ENCODE data around the gene ZNF646.

Gene ZNF646

DNA sequence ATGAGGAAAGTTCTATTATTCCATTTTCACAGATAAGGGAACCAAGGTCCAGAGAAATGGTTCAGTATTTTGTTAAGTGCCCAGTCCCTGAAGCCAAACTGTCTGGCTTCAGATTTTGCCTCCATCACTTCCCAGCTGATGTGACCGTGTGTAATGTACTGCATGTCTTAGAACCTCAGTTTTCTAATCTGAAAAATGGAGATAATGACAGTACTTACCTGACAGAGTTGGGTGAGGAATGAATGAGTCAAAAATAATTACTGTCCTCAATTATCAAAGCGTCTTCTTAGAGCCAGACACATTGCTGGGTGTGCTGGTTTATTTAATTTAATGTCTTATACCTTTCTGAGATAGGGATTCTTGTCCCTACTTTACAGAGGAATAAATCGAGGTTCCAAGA is 6.9 kb upstream of the ZNF646 start:
- DNase-seq: no peak

DNA sequence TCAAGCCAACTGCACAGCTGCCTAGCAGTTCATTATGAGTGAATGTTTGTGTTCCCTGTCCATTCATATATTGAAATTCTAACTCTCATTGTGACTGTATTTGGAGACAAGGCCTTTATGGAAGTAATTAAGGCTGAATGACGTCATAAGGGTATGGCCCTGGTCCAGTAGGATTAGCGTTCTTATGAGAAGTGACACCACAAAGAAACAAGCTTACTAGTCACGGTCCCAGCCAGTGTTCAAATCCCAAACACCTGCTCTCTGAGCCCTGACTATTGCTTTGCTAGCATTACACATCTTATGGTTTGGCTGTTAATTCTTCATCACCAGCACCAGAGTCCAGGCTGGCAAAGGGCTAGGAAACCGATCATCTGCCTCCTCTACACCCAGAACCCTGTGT is 2.4 kb upstream of the ZNF646 start:
- no peak for DNase-seq

DNA sequence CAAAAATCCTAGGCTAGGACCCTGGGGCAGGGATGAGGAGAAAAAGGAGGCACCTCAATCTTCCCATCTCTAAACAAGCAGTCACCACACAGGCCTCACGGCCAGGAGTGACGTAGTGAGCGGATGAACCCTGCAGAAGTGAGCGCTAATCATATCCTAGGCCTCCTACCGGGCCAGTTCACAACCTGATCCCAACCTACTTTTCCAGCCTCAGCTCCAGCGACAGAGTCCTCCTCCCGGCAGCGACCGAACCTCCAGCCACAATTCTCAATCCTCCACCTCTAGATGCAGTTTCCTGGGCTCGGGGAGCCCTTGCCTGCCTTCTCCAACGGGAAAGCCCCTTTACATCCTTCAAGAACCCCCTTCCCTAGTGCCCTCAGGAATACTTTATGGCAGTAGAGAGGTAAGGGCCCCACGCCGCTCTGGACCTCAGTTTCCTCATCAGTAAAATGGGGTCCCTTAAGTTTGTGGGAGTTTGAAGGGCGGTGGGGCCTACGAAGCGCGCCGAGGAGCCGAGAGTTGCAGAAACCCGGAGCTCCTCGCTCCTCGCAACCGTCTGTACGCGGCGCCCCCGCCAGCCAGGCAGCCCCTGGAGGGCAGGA is 1.6 kb upstream of the ZNF646 start:
- DNase-seq: peak; percentile 58

DNA sequence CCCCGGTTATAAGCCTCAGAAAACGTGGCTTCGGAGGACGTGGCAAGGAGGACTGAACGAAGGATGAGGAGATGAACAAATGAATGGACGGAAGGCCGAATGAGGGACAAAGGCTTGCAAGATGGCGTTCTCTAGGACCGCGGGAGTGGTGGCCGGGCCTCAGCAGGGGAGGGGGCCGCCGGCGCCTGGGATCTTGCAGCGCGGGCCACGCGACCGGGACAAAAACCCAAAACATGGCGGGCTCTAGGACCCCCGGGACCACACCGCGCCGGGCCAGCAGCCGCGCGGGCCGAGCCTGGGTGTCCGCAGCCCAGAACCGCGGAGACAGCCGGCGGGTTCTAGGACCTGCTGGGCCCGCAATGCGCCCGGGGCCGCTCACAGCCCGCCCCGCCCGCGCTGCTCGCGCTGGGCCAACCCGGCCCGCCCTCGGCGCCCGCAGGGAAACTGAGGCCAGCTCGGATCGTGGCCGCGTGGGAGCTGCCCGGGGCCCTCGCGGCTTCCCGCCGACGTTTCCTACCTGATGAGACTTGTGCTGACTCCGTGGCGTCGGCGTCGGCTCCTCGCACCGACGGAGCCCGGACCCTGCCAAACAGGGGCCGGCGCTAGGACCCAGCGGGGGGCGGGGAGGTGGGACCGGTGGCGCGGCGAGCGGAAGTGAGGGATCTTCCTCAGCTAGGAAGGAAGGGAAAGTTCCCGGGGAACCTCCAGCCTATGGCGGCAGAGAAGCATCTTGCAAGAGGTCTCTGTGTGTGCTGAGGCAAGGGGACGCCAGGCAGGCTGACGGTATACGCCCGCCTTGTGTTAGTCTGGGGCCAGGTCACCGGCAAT is 866 bp upstream of the ZNF646 start:
- DNase-seq: peak; percentile 95

DNA sequence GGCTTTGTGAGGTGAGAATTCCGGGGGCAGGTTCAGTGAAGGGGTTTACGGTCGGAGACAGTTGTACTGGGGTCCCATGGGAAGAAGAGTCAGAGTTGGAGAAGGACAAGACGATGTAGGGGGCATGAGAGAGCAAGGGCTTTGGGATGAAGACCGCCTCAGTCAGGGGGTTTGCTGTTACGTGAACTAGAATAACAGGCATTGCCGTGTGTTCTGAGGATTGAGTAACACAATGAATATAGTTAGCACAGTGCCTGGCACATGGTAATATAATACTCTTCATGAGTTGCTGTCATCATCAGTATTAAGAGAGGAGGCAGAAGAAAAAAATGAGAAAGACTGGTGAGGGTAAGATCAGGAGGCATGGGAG is 577 bp downstream of the ZNF646 start:
- no peak for DNase-seq

DNA sequence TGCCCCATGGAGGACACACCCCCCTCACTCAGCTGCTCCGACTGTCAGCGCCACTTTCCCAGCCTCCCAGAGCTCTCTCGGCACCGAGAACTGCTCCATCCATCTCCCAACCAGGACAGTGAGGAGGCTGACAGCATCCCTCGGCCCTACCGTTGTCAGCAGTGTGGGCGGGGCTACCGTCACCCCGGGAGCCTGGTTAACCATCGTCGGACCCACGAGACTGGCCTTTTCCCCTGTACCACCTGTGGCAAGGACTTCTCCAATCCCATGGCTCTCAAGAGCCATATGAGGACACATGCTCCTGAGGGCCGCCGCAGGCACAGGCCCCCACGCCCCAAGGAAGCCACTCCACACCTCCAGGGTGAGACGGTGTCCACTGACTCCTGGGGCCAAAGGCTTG is 2.1 kb downstream of the ZNF646 start:
- no peak for DNase-seq

DNA sequence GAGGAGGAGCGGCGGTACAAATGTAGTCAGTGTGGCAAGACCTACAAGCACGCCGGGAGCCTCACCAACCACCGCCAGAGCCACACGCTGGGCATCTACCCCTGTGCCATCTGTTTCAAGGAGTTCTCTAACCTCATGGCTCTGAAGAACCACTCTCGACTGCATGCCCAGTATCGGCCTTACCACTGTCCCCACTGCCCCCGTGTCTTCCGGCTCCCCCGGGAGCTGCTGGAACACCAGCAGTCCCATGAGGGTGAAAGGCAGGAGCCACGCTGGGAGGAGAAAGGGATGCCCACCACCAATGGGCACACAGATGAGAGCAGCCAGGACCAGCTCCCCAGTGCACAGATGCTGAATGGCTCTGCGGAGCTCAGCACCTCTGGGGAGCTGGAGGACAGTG is 2.8 kb downstream of the ZNF646 start:
- no peak for DNase-seq

DNA sequence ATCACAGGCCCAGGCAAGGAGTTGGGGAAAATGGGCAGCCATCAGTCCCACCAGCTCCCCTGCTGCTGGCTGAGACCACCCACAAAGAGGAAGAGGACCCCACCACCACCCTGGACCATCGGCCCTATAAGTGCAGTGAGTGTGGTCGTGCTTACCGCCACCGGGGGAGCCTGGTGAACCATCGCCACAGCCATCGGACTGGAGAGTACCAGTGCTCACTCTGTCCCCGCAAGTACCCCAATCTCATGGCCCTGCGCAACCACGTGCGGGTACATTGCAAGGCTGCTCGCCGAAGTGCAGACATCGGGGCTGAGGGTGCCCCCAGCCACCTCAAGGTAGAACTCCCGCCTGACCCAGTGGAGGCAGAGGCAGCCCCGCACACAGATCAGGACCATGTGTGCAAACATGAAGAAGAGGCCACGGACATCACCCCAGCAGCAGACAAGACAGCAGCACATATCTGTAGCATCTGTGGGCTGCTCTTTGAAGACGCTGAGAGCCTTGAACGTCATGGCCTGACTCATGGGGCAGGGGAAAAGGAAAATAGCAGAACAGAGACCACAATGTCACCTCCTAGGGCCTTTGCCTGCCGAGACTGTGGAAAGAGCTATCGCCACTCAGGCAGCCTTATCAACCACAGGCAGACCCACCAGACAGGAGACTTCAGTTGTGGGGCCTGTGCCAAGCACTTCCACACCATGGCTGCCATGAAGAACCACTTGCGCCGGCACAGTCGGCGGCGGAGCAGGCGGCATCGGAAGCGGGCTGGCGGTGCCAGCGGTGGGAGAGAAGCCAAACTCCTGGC is 3.6 kb downstream of the ZNF646 start:
- no peak for DNase-seq

DNA sequence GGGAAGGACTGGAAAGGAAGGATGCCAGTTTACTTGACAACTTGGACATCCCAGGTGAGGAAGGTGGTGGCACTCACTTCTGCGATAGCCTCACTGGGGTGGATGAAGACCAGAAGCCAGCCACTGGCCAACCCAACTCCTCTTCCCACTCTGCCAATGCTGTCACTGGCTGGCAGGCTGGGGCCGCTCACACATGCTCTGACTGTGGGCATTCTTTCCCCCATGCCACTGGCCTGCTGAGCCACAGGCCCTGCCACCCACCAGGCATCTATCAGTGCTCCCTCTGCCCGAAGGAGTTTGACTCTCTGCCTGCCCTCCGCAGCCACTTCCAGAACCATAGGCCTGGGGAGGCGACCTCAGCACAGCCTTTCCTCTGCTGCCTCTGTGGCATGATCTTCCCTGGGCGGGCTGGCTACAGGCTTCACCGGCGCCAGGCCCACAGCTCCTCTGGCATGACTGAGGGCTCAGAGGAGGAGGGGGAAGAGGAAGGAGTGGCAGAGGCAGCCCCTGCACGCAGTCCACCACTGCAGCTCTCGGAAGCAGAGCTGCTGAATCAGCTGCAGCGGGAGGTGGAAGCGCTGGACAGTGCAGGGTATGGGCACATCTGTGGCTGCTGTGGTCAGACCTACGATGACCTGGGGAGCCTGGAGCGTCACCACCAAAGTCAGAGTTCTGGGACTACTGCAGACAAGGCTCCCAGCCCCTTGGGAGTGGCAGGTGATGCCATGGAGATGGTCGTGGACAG is 4.5 kb downstream of the ZNF646 start:
- DNase-seq: no peak

DNA sequence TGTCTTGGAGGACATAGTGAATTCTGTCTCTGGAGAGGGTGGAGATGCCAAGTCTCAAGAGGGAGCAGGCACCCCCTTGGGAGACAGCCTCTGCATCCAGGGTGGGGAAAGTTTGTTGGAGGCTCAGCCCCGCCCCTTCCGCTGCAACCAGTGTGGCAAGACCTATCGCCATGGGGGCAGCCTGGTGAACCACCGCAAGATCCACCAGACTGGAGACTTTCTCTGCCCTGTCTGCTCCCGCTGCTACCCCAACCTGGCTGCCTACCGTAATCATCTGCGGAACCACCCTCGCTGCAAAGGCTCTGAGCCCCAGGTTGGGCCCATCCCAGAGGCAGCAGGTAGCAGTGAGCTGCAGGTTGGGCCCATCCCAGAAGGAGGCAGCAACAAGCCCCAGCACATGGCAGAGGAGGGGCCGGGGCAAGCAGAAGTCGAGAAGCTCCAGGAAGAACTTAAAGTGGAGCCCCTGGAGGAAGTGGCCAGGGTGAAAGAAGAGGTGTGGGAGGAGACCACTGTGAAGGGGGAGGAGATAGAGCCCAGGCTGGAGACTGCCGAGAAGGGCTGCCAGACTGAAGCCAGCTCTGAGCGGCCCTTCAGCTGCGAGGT is 5.2 kb downstream of the ZNF646 start:
- DNase-seq: no peak

DNA sequence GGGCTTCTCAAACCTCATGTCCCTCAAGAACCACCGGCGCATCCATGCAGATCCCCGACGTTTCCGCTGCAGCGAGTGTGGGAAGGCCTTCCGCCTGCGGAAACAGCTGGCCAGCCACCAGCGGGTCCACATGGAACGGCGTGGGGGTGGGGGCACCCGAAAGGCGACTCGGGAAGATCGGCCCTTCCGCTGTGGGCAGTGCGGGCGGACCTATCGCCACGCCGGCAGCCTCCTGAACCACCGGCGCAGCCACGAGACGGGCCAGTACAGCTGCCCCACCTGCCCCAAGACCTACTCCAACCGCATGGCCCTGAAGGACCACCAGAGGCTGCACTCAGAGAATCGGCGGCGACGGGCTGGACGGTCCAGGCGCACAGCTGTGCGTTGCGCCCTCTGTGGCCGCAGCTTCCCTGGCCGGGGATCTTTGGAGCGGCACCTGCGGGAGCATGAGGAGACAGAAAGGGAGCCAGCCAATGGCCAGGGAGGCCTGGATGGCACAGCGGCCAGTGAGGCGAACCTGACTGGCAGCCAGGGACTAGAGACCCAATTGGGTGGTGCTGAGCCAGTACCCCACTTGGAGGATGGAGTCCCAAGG is 5.9 kb downstream of the ZNF646 start:
- DNase-seq: no peak

DNA sequence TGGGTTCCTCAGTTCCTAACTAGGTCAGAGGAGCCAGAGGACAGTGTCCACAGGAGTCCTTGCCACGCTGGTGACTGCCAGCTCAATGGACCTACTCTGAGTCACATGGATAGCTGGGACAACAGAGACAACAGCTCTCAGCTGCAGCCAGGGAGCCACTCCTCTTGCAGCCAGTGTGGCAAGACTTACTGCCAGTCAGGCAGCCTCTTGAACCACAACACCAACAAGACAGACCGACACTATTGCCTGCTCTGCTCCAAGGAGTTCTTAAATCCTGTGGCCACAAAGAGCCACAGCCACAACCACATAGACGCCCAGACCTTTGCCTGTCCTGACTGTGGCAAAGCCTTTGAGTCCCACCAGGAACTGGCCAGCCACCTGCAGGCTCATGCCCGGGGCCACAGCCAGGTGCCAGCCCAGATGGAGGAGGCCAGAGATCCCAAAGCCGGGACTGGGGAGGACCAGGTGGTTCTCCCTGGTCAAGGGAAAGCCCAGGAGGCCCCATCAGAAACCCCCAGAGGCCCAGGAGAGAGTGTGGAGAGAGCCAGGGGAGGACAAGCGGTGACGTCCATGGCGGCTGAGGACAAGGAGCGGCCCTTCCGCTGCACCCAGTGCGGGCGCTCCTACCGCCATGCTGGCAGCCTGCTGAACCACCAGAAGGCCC is 6.7 kb downstream of the ZNF646 start:
- DNase-seq: no peak

DNA sequence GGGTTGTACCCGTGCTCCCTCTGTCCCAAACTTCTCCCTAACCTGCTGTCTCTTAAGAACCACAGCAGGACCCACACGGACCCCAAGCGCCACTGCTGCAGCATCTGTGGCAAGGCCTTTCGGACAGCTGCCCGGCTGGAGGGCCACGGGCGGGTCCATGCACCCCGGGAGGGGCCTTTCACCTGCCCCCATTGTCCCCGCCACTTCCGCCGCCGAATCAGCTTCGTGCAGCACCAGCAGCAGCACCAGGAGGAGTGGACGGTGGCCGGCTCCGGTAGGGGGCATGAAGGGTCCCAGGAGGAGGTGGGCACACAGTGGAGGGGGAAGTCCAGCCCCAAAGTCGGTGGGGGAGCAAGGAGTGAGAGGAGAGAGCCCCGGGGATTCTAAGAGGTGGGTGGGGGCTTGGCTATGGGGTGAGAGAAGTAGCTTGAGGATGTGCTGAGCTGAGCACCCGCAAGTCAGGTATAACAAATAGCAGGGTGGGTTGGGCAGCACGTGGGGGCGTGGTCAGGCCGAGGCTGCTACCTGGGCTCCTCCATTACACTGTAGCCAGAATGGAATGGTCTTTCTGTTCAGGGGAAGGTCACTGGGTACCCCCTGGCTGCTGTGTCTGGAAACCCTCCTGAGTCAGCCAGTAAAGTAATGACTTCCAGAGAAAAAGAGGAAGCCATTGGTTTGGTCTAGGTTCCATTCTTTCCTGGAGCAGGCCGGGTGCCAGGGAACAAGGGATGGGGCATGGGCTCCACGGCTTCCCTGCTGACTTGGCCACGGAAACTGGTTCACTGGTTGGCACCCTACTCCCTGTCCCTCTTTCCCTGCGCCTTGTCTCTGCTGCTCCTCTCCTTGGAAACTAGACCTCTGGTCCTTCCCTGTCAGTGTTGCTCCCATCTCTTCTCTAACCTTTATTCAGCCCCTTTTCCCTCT is 7.5 kb downstream of the ZNF646 start:
- no peak for DNase-seq

DNA sequence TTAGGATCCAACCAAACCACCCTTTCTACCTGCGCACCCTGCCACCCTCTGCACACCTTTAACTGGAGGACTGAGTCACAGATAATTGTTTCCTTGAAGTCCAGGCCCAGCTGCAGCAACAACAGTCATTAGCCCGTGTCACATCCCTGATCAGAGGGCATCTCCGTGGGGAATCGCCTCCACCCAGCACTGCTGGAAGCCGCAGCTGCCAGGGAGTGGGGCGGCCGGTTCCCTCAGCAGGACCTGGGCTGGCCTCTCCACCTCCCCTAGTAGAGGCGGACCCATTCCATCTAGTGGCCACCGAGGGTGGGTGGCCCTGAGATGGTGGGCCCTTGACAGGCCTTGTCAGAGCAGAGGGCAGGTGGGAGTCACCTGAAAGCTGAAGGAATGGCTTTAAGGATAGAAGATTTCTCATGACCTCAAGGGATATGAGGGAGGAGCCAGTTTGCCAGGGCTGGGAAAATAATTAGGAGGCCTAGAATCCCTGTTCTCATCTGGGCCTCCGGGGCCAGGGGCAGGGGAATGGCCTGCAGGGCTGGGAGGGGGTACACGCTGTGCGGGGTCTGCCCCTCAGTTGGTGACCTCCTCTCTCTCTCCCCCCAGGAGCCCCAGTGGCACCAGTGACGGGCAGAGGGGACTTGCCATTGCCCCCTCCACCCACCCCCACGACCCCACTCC is 8.3 kb downstream of the ZNF646 start:
- no peak for DNase-seq

DNA sequence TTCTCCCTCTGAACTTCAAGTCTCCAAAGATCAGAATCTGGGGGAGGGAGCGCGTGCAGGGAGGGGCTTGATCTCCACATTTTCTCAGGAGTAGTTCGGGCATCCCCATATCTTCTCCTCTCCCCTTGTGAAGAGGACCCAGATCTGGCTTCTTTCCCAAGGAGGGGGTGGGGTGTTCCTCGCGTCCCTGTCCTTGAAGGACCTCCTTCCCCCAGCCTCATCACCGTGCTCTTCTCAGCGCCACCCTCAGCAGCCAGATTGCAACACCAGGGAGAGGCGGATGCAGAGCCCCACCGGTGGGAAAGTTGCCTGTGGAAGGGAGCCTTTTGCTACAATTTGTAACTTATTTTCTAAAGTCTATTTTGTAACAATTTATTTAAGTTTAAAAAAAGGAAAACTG is 8.9 kb downstream of the ZNF646 start:
- DNase-seq: no peak

DNA sequence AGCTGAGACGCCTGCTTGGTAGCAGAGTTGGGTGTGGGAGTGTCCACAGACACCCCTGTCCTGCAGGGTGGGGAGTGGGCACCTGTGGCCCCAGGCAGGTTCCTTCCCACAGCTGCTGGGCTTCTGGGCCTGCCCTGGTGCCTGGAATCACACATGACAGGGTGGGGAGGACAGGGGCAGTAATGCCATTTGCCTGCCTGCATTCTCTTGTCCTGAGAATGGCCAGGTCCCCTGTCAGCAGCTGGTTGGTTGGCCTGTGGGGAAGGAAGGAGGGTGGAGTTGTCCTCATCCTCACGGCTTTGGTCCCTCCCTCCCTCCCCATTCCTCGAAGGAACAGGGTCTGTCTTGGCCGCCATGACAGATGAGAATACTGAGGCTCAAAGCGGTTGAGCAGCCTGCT is 9.3 kb downstream of the ZNF646 start:
- no peak for DNase-seq

DNA sequence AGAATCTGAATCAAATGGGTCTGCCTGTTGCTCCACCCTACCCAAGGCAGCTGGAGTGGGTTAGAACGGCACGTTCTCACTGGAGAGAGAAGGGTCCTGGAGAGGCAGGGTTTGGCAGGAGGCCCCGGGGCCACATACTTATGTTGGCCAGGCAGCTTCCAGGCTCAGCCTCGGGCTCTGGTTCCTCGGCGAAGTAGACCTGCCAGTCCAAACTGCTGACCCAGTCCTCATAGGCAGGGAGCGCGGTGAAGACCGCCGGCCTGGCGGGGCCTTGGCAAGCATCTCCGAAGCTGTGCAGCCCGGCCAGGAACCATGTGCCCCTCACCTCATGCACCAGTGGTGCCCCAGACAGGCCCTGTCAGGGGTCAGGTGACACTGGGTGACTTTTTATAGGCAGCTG is 9.8 kb downstream of the ZNF646 start:
- no peak for DNase-seq

DNA sequence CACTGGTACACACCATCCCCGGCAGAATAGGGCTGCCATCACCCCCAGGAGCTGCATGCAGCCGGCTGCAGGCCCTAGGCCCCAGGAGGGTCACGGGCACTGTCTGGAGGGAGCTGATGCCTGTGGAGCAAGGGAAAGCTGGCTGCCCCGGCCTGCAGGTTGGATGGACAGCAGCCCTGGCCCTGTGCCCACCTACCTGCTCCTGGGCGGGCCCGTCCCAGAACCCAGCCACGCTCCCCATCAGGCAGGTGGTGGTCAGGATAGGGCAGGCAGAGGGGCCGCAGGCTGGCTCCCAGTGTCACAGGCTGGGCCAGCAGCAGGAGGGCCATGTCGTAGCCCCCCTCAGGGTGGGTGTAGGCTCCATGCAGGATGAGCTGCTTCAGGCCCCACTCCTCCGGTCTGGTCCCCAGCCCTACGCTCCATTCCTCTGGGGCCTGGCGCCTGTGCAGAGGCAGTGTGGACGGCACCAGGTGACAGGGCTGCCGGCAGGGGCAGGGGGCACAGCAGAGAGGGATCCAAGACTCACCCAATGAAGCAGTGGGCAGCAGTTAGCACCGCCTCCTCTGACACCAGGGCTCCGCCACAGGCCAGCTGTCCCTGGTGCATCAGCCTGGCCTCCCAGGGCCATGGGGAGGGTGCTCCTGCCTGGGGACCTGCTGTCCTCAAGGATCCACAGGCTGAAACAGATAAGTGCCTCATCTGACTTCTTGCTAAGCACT is 10.5 kb downstream of the ZNF646 start:
- no peak for DNase-seq

DNA sequence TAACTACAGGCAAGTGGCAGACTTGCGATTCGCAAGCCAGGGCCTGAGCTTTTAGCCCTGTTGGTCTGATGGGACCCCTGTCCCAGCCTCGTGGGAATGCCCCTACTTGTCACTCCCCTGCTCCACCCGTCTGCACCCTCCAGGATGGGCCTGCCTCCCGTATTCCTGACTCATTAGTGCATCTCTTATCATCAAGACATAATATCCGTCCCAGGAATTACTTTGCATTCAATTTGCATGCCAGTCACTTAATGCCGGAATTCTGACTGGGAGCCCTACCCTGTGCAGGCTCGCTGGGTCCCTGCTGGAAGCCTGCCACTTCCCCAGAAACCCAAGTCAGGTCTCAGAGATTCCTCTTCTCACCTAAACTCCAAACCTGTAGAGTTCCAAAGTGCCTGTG is 11.2 kb downstream of the ZNF646 start:
- no peak for DNase-seq
